HFFc6 (cell line): ENCODE data around the gene GAB2. TPM values are rescaled to one million over a fixed set of nuclear protein-coding genes. Genes with fewer than 3 reads are reported as not detected.

Experiments
- DNase-seq: peaks from one replicate; pipeline ENCODE4 v3.0.0-alpha.2; 2018
- H3K27ac Mint-ChIP-seq: 2 replicates; pipeline ENCODE4 v1.8.0; 2020; ENCODE audit warnings: mild to moderate bottlenecking, mixed read lengths
- H3K27me3 Mint-ChIP-seq: 2 replicates; pipeline ENCODE4 v1.8.0; 2021; ENCODE audit warnings: mild to moderate bottlenecking, moderate library complexity, mixed read lengths; ENCODE audit not compliant: insufficient read depth
- H3K36me3 Mint-ChIP-seq: 2 replicates; pipeline ENCODE4 v1.8.0; 2021; ENCODE audit warnings: low read depth, mixed read lengths
- H3K4me1 Mint-ChIP-seq: 2 replicates; pipeline ENCODE4 v1.8.0; 2020; ENCODE audit warnings: low read depth, mixed read lengths
- H3K4me3 Mint-ChIP-seq: 2 replicates; pipeline ENCODE4 v1.8.0; 2020; ENCODE audit warnings: mild to moderate bottlenecking, moderate library complexity, mixed read lengths
- H3K9me3 Mint-ChIP-seq: 2 replicates; pipeline ENCODE4 v1.8.0; 2020; ENCODE audit warnings: mild to moderate bottlenecking, mixed read lengths
- CTCF ChIP-seq: fragments of 200-600 bp; sonication (generic); IDR thresholded peaks from 2 replicates; pipeline ENCODE4 v1.5.0; 2021; ENCODE audit warnings: antibody characterized with exemption, mild to moderate bottlenecking
- total RNA-seq, 6 experiments: library from RNA; stranded (reverse); fragmentation: NEBNext Ultra II Directional; extraction: Animal tissue kit (Norgen Biotek cat#: 25700); gene quantifications; 2 replicates in 1 of 6; 3 replicates in 5 of 6; pipeline ENCODE4 v1.2.3, GENCODE V29; 2021

GAB2 gene
- total RNA-seq, 6 experiments from 2014 or later = 8.4 to 12.1 (median 9.9) TPM

GRCh38 chr11:78344094-78344493, 73.5 kb downstream of the GAB2 start:
- no peaks in the 10 kb centered on the region for H3K9me3 Mint-ChIP-seq
- no peaks in the 10 kb centered on the region for H3K36me3 Mint-ChIP-seq
- peaks cover 54% of the 10 kb centered on the region for H3K4me1 Mint-ChIP-seq
- no peaks in the 10 kb centered on the region for H3K27me3 Mint-ChIP-seq
- DNase-seq = no peak
- peak overlapping the region; percentile 22; the same call in 1 of the 2 replicates for H3K27ac Mint-ChIP-seq
- no peak overlapping the region for H3K4me3 Mint-ChIP-seq
- TF ChIP-seq CTCF = no peak

GRCh38 chr11:78343303-78343702, 74.3 kb downstream of the GAB2 start:
- Mint-ChIP-seq H3K4me1 (peaks cover 46% of the 10 kb centered on the region), H3K27ac (no peak overlapping the region), H3K36me3 (no peaks in the 10 kb centered on the region), H3K4me3 (no peak overlapping the region), H3K27me3 (no peaks in the 10 kb centered on the region; the same call in 1 of the 2 replicates), H3K9me3 (no peaks in the 10 kb centered on the region)
- no peak for DNase-seq
- TF ChIP-seq CTCF = no peak

GRCh38 chr11:78341841-78342240, 75.8 kb downstream of the GAB2 start:
- peaks cover 34% of the 10 kb centered on the region for H3K4me1 Mint-ChIP-seq
- no peak for TF ChIP-seq CTCF

GRCh38 chr11:78340530-78340929, 77.1 kb downstream of the GAB2 start:
- Mint-ChIP-seq H3K36me3 (peaks cover 3% of the 10 kb centered on the region; the same call in 1 of the 2 replicates), H3K4me3 (no peak overlapping the region), H3K27ac (no peak overlapping the region), H3K27me3 (no peaks in the 10 kb centered on the region; the same call in 1 of the 2 replicates), H3K4me1 (peaks cover 21% of the 10 kb centered on the region), H3K9me3 (peaks cover 4% of the 10 kb centered on the region)
- no peak for DNase-seq
- TF ChIP-seq CTCF = no peak

More at GRCh38 chr11:78341841-78342240, 75.8 kb downstream of the GAB2 start:
- Mint-ChIP-seq H3K9me3 (no peaks in the 10 kb centered on the region), H3K36me3 (no peaks in the 10 kb centered on the region), H3K4me3 (no peak overlapping the region), H3K27me3 (no peaks in the 10 kb centered on the region; the same call in 1 of the 2 replicates), H3K27ac (no peak overlapping the region)
- DNase-seq = no peak

GRCh38 chr11:78339945-78340344, 77.7 kb downstream of the GAB2 start:
- H3K27ac Mint-ChIP-seq = no peak overlapping the region
- peaks cover 9% of the 10 kb centered on the region for H3K36me3 Mint-ChIP-seq
- peaks cover 6% of the 10 kb centered on the region for H3K9me3 Mint-ChIP-seq
- peaks cover 15% of the 10 kb centered on the region for H3K4me1 Mint-ChIP-seq
- H3K4me3 Mint-ChIP-seq = no peak overlapping the region
- DNase-seq = no peak
- H3K27me3 Mint-ChIP-seq = no peaks in the 10 kb centered on the region; the same call in 1 of the 2 replicates
- no peak for TF ChIP-seq CTCF

GRCh38 chr11:78339483-78339882, 78.1 kb downstream of the GAB2 start:
- no peak overlapping the region for H3K4me3 Mint-ChIP-seq

More at GRCh38 chr11:78339483-78339882, 78.1 kb downstream of the GAB2 start:
- Mint-ChIP-seq H3K27me3 (no peaks in the 10 kb centered on the region; the same call in 1 of the 2 replicates), H3K27ac (no peak overlapping the region), H3K36me3 (peaks cover 10% of the 10 kb centered on the region), H3K4me1 (peaks cover 10% of the 10 kb centered on the region), H3K9me3 (peaks cover 6% of the 10 kb centered on the region)
- TF ChIP-seq CTCF = no peak
- DNase-seq = no peak
